DMS53 treated with DMSO at 0.1 percent for 48 hours (cell line): Measurements from ENCODE around the gene MTHFR.

Experiments
- DNase-seq: peaks from one replicate; lab custom pipeline; 2025; ENCODE audit not compliant: unreplicated experiment; lab: John Stamatoyannopoulos, UW

Gene MTHFR

DNA sequence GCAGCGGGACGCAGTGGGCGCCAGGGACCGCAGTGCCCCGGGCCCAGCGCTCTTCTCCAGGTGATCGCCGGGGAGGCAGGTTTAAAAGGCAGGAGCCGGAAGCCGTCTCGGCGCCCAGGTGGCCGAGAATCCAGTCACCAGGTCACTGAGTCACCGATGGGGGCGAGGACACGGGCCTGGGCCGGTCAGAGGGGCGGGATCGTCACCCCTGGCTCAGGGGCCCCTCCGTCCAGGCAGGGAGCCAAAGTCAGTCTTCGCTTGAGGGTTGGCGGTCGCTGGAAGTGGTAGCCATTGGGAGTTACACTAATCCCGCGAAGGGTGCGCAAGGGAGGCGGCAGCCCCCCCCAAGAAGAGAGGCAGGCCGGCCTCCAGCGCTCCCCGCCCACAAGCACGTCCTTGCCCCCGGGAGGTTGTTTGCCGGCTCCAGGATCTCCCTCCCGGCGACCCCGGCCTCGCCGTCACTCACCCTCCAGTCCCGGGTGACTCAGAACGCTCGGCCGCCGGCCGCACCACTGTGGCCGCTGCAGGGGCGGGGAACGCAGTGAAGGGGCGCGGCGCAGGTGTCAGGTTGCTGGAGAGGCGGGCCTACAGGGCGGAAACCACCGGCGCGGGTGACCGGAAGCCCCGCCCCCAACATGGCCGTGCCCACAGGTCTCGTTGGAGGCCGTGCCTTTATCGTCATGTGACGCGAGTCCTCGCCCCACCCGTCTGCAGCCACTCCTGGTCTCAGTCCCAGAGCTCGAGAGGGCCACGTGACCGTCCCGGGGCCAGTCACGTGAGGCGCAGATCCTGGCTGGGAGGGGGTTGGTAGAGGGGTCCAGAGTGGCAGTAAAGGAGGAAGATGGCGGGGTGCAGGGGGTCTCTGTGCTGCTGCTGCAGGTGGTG is at the start of gene MTHFR, which contains the start of gene CLCN6:
MTHFR (minus strand) TSS at position 543 of the 885 bp plus-strand sequence. CDS start 2,848 bp downstream, outside the sequence.
CLCN6 (plus strand) TSS at position 770 of the 885 bp plus-strand sequence; CDS start at position 842, 72 bp downstream.
- DNase-seq = peak; percentile 97

GRCh38 chr1:11855430-11855829 is 49.7 kb upstream of the MTHFR start:
- DNase-seq = no peak

- DNase-seq = no peak
These were observed 48.8 kb upstream of the MTHFR start for GRCh38 chr1:11854519-11854918.

DNA sequence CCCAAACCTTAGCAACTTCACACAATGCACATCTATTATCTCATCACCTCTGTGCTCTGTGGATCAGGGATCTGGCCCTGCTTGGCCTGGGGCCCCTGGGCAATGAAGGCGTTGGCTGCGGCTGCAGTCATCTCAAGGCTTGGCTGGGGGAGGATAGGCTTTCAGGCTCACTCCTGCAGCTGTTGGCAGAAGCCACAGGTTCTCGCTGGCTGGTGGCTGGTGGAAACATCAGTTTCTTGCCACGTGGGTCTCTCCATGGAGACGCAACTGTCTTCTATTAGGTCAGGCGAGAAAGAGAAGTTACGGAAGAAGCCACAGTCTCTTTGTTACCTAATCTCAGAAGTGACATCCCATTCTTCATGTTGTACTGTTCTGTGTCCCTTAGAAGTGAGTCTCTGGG is 45.4 kb upstream of the MTHFR start:
- no peak for DNase-seq

DNA sequence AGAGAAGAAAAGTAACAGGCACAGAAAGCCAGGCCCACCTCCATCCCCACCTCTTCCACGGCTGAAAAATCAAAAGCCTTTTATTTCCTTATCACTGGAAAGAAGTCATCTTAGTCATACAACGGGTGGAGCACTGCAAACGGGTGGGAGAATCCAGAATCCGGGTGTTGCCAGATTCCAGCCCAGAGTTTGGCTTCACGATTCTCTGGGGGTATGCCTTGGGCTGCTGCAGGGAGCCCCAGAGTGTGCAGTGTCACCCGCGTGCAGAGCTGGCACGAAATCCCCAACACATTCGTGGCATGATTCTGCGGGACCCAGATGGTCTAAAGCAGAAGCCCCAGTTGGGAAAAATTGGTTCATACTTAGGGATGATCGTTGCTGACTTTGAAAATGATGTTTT is 44.4 kb upstream of the MTHFR start:
- no peak for DNase-seq

- DNase-seq = no peak
These were observed 42.6 kb upstream of the MTHFR start for GRCh38 chr1:11848373-11848700.

DNA sequence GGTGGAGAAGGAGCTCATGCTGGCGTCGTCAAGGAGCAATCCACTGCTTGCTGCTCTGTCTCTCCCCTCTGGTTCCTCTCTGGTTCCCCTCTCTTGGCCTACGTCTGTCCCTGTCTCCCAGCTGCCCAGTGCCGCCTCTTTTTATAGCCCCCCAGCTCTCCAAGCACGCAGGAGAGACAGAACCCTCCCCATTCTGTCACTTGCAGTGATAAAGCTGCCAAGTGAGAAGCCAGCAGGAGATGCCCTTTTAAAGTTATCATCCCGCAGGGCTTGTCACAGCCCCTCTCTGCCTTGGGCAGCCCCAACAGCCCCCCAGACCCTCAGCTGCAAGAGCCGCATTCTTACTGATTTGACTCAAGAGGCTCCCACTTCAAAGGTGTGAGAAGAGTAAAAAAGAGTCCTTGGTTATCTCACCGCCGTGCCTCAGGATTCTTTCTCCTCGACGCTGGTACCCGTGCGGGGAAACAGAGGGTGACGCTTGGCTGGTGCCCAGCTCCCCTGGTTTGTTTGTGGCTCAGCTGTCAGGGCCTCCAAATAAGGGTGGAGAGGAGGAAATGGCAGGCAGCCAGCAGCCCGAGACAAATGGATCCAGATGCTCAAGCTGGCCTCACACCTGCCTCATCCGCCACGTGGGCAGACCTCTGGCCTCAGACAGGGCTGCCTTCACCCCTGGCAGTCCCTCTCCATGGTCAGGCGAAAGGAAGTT is 42.1 kb upstream of the MTHFR start, which contains the start of gene NPPA:
NPPA (minus strand) TSS at position 117 of the 706 bp plus-strand sequence; CDS start at position 18, 99 bp downstream.
- peak; percentile 77 for DNase-seq

- no peak for DNase-seq
These were observed 40.0 kb upstream of the MTHFR start for GRCh38 chr1:11845641-11846335.

DNA sequence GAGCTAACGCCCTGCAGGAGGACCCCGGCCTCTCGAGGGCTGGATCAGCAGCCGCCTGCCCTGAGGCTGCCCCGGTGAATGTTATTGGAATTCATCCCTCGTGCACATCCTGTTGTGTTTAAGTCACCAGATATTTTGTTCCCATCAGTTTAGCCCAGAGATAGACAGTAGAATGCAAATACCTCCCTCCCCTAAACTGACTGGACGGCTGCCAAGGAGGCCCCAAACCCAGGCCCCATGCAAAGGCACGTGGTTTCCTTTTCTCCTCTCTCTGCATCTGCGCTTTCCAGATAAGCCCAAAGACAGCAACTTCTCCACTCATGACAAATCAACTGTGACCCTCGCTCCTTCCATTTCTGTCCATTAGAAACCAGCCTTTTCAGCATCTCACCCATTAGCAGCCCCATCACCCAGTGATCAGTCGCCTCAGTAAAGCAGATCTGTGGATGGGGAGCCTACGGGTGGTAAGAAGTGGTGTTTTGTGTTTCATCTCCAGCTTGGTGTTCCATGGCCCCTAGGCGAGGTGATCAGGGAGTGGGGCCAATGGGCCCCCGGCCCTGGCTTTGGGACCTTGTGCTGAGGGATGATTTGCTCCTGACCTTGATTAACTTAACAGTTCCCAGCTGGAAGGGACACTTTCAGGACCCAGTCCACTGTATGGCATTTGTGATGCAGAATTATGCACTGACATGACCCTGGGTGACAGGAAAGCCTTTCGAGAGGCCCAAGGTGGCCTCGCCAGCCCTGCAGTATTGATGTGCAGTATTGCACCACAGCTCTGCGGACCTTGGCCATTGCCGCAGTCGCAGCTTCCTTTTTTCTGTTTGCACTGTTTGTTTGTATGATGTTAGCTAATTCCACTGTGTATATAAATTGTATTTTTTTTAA is 36.6 kb upstream of the MTHFR start:
- DNase-seq = no peak

DNA sequence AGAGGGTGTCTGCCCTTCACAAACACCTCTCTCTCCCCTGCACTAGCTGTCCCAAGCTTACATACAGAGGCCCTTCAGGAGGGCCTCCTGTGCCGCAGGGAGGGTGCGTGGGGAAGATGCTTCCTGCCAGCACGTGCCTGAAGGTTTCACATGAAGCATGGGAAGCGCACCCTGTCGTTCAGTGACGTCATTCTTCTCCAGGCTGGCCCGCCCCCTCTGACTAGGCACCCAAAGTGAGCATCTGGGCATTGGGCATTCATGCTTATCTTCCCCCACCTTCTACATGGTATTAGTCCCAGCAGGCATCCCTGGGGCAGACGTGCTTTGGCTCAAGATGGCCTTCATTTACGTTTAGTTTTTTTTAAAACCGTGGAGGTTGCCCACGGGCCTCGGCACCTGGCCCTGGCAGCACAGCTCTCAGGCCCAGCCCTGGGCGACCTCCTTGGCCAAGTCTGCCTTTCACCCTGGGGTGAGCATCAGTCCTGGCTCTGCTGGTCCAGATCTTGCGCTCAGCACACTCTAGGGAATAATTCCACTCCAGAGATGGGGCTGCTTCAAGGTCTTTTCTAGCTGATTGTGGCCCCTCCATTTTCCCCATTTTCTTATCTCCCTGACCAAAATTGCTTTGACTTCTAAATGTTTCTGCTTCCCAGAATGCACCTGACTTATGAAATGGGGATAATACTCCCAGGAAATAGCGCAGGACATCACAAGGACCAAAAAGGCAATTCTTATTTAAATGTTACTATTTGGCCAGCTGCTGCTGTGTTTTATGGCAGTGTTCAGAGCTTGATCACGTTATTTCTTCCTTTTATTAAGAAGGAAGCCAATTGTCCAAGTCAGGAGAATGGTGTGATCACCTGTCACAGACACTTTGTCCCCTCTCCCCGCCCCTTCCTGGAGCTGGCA is 35.7 kb upstream of the MTHFR start:
- DNase-seq = no peak

DNA sequence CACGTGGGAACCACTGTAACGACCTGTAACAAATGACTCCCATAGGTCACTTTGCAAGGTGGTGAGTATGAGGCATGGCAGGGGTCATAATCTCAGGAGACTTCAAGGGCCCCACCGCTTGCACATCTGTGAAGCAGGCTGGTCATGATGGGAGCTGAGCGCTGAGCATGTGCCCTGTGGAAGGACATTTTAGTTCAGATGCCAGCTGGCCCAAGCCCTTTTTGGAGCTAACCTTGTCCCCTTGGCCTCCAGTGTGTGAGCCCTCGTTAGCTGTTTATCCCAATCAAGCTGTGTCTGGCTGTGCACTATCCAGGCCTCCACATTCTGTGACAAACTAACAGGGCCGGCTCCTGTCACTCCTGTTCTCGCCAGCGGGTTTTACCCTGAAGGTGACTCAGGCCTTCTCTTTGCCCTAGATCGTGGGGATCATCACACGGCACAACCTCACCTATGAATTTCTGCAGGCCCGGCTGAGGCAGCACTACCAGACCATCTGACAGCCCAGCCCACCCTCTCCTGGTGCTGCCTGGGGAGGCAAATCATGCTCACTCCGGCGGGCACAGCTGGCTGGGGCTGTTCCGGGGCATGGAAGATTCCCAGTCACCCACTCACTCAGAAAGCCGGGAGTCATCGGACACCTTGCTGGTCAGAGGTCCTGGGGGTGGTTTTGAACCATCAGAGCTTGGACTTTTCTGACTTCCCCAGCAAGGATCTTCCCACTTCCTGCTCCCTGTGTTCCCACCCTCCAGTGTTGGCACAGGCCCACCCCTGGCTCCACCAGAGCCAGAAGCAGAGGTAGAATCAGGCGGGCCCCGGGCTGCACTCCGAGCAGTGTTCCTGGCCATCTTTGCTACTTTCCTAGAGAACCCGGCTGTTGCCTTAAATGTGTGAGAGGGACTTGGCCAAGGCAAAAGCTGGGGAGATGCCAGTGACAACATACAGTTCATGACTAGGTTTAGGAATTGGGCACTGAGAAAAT is 34.3 kb upstream of the MTHFR start:
- DNase-seq = no peak

DNA sequence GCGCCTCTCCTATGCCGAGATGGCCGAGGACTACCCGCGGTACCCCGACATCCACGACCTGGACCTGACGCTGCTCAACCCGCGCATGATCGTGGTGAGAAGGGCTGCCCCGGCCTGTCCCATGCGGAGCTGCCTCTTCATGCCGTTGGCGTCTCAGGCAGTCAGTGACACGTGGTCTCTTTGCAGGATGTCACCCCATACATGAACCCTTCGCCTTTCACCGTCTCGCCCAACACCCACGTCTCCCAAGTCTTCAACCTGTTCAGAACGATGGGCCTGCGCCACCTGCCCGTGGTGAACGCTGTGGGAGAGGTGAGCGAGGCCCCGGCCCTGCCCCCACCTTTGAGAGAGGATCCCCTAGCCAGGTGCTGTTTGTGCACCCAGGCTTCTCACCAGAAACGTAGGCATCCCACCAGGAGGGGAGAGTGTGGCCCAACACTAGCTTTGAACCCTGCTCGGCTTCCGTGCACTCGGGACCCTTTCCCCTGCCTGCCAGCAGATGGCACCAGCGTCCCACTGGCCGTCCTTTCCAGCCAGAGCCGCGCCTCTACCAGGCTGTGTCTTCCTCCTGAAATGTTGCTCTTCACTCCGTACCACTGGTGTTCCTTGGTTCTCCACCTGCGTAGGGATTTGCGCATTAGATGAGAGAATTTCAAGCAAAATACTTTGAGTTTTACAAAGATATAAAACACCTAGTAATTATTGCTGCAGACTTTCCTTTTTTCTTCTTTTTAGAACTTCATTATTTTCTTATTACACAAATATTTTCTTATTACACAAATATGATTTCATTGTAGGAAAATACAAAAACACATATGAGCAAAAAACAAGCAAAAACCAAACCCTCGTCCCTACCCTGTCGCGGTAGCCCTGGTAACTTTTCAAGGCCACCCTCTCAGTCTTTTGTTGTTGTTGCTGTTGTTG is 32.8 kb upstream of the MTHFR start:
- DNase-seq = peak; percentile 70

DNA sequence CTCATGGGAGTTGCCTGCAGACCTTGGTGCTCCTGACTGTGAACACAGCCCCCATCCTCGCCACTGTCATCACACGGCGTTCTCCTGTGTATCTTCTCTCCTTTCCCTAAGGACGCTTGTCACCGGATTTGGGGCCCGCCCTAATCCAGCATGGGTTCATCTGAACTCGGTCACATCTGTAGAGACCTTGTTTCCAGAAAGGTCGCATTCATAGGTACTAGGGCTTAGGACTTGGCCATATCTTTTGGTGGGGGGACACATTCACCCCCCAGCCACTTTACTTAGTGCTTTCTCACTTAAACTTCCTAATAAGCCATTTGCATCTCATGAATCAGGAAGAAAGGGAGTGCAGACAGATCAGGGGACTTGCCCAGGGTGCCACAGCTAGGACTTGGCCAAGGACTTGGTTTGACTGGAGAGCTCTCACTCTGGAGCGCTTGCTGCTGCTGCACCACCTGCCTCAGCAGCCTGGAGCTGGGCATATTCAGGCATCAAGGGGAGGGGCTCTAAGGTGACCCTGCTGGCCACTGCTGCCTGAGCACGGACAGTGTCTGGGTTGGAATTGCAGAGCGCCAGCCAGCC is 32.1 kb upstream of the MTHFR start:
- no peak for DNase-seq

GRCh38 chr1:11836955-11837766 is 31.4 kb upstream of the MTHFR start:
- no peak for DNase-seq

GRCh38 chr1:11835441-11836225 is 29.9 kb upstream of the MTHFR start:
- DNase-seq = no peak
